Measurements from ENCODE around the gene LILRA5.
"Not testable (repeated sequence)": the region's sequence is repeated elsewhere in the genome, so short reads cannot be mapped to it uniquely, and the experiment has no call there.

The LILRA5 gene

DNA sequence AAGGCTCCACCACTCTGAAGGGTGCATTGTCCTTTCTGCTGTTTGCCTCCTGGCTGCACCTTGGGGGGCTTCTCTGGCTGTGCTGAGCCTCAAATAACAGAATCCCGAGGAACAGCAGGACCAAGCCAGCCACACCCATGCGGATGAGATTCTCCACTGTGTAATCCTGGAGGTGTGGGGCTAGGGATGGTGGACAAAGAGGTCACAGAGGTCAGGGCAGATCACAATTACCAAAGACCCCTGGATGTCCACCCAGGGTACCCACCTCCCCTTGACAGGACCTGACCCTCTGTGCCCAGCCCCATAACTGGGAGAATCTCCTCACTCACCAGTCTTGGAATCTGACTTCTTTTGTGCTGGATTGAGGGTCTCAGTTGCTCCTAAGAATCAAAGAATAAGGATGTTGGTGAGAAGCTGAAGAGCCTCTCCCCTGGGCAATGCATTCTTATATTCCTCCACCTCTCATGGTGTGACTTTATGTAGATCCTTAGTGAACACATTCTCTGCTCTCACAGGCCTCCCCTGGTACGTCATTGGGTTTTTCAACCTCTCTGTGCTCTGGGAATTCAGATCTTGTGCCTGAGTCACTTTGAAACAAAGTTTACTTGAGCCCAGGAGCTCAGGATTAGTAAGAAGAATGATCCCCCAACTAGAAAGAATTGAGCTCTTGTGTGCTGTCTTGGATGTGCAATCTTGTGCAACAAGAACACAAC, 20.8 kb upstream of the LILRA5 start:
- no peak for DNase-seq

DNA sequence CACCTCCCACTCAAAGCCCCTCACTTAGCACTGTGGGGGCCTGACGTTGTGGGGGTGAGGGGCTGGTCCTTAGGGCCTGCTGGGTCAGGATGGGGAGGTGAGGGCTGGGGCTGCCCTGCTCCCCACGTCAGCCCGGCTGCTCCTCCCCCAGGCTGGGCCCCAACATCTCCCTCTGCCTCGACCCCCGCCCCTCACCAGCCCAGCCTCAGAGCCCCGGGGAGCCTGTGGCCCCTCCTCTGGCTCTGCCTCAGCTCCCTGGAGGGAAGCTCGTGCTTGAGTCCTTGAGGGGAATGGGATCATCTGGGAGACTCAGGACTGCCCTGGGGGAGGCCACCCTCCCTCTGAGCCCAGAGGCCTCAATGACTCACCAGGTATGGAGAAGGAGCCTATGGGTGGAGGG, 19.2 kb upstream of the LILRA5 start:
- DNase-seq, result no peak

- DNase-seq, result no peak
These were observed 18.7 kb upstream of the LILRA5 start for GRCh38 chr19:54331626-54332025.

GRCh38 chr19:54329476-54330165, 16.7 kb upstream of the LILRA5 start:
- DNase-seq, result no peak

DNA sequence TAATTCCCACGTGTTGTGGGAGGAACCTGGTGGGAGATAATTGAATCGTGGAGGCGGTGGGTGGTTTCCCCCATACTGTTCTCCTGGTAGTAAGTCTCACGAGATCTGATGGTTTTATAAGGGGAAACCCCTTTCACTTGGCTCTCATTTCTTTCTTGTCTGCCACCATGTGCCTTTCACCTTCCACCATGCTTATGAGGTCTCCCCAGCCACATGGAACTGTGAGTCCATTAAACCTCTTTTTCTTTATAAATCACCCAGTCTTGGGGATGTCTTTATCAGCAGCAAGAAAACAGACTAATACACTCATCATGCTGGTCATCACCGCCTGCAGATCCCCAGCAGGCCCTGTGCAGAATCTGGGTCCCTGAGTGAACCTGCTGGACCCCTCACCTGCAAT, 15.8 kb upstream of the LILRA5 start:
- DNase-seq, result not testable (repeated sequence)

GRCh38 chr19:54325631-54326030, 12.7 kb upstream of the LILRA5 start:
- DNase-seq, result no peak

- DNase-seq, result peak in 2 of 3 experiments; percentile 37 to 51
These were observed 12.2 kb upstream of the LILRA5 start for GRCh38 chr19:54325194-54325621.

GRCh38 chr19:54324071-54324470, 11.1 kb upstream of the LILRA5 start:
- no peak for DNase-seq

DNA sequence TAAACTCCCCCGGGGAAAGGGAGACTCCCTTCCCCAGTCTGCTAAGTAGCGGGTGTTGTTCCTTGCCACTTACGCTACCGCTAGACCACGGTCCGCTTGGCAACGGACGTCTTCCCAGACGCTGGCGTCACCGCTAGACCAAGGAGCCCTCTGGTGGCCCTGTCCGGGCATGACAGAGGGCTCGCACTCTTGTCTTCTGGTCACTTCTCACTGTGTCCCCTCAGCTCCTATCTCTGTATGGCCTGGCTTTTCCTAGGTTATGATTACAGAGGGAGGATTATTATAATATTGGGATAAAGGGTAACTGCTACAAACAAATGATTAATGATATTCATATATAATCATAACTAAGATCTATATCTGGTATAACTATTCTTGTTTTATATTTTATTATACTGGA, 10.0 kb upstream of the LILRA5 start:
- not testable (repeated sequence) for DNase-seq

- not testable (repeated sequence) for DNase-seq
These were observed 9.3 kb upstream of the LILRA5 start for GRCh38 chr19:54322295-54322694.

DNA sequence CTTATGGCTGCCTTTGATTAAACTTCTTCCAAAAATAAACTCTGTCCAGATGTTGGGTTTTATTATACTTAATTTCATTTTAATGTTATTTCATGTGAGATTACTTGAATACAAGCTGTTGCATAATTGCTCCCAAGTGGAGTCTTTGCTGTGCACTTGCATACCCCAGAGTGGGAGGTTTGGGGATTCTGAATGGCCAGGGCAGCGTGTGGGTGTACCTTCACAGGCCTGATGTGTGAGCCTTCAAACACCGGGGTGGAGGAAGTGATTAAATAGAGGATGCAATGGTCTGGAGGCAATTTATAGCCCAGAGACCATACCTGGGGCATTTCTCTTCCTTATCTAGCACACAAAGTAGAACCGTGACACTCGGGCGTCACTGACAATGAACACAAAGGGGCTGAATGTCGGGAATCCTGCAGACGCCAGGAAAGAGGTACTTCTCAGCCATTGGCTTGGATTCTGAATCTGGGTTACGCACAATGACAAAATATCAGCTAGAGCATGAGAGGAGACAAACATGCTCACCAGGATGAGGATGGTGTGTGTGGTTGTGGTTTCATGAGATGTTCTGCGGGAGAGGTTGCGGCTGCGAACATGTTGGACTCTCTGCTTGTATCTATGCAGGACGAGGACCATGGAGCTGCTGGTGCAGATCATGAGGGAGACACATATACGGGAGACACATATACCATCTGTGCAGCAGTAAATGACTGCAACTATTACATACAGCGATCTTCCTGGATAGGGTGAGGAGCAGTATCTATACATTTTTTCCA, 7.1 kb upstream of the LILRA5 start:
- DNase-seq, result no peak

- no peak for DNase-seq
These were observed 6.1 kb upstream of the LILRA5 start for GRCh38 chr19:54319049-54319448.

DNA sequence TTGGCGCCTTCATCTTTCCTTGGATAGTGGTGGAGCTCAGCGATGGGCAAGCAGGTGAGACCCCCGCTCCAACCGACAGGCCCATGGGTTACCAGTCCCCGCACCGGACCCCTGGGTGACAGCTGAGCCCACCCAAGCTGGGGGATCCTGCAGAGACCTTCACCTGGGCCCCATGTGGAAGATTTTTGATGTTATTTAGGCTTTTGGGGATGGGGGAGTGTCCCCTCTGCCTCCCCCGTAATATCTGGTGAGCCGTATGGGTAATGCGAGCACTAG, 4.9 kb upstream of the LILRA5 start:
- DNase-seq, result no peak

GRCh38 chr19:54317108-54317964, 4.4 kb upstream of the LILRA5 start:
- DNase-seq, result no peak

DNA sequence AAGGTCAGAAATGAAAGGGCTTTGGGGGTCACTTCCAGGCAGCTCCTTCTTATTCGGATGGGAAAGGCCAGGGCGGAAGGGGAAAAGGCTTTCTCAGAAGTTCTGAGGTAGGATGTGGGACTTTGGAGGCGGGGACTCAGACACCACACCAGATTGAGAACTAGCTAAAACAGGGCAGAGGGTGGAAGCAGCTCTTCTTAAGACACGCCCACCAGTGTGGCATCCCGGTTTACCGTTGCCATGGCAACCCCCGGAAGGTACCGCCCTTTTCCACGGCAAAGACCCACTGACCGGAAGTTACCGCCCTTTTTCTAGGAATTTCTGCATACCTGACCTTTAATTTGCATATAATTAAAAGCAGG, 3.8 kb upstream of the LILRA5 start:
- no peak for DNase-seq

GRCh38 chr19:54315956-54316355, 3.0 kb upstream of the LILRA5 start:
- no peak for DNase-seq

DNA sequence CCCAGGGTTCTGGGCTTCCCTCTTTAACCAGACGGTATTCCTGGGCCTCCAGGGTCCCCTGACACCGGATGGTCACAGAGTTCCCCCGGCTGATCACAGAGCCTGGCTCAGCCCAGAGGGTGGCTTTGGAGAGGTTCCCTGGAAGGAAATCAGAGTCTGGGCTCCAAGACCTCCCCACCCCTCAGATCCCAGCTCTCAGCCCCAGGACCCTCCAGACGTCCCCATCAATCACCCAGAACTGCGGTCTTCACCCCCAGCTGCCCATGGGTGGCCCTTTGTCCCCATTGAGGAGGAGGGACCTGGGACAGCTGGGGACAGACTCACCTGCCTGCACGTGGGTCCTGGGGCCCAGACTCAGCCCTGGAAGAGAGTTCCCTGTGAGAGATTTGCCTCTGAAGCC, 955 bp downstream of the LILRA5 start:
- no peak for DNase-seq

DNA sequence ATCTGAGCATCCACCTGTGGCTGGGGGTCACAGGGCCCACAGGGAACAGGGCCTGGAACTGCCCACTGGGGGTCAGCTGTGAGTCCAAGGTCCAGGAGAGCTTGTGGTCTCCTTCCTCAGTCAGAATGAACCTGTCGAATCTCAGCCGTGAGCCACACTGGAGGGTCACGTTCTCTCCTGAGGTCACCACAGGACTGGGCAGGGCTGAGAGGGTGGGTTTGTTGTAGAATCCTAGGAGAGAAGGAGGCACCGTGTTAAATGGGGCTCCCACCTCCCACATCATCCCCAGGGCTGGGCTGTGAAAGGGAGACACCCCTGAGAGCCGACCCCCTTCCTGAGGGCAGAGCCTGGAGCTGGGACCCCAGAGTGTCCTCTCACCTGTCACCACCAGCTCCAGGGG, 1.5 kb downstream of the LILRA5 start:
- no peak for DNase-seq

DNA sequence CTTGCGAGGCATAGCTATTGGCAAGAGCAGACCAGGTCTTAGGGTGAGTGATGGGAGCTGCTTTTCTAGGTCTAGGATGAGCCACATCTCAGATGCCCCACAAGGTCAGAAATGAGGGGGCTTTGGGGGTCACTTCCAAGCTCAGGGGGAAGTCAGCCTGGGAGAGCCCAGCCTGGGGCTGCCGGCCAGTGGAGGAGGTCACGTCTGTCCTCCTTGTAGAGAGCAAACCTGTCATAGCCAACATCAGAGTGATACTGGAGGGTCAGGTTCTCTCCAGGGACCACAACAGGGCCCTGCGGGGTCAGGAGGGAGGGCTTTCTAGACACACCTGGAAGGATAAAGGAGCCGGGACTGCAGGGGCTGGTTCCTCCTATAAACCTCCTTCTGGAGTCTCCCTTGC, 2.4 kb downstream of the LILRA5 start:
- DNase-seq, result no peak

DNA sequence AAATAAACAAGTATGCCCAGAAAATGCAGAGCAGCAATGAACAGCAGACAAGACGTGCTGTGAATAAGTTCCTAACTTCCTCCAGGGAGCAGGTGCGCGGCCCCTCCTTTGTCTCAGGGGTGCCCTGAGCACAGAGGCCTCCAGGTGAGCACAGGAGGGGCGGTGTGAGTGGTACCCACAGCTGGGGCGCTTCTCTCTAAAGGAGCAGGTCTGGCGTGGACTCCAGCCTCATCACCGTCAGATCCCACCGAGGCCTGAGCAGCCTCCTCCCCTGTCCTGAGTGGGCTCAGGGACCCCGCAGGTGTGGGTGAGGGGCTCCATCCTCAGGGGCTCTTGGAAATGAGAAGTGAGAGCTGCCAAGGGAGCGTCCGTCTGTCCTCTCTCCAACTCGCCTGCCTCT, 3.2 kb downstream of the LILRA5 start:
- no peak for DNase-seq

DNA sequence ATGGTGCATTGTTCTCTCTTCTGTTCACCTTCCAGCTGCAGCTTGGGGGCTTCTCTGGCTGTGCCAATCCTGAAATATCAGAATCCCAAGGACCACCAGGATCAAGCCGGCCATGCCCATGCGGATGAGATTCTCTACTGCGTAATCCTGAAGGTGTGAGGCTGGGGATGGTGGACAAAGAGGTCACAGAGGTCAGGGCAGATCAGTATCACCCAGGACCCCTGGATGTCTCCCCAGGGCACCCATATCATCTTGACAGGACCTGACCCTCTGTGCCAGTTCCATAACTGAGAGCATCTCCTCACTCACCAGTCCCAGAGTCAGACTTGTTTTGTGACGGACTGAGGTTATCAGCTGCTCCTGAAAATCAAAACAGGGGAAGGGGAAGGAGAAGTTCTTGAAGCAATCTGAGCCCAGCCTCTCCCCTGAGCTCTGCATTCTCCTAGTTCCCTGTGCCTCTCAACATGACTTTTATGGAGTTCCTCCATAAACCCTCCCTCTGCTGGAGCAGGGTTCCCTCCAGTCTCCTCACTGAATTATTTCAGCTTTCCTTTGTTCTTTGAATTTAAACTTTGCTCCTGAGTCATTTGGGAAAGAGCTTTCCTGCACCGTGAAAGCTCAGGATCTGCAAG, 5.5 kb downstream of the LILRA5 start:
- no peak for DNase-seq

DNA sequence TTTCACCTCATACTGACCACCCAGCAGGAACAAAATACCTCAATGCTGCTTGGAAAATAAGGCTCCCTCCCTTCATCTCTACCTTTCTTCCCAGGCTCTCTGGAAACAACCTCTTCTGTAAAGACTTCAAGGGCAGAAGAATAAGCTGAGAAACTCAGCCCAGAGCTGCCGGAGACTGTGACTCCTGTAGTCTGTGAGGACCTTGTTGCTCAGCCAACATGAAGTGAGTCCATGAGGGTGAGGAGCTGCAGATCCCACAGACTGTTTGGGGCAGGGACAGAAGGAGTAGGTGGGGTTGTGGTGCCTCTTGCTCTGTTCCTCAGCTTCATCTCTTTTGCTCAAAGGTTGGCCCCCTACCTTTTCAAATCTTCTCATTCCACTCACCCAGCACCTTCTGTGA, 7.8 kb downstream of the LILRA5 start:
- no peak for DNase-seq

GRCh38 chr19:54302257-54302656, 10.7 kb downstream of the LILRA5 start:
- DNase-seq, result no peak
